Peyer's patch (tissue), 4 donors: Measurements from ENCODE around the gene TRIM2.

Source experiments
- POLR2A ChIP-seq, 2 donors: fragments of 450-650 bp; IDR thresholded peaks; one replicate each; pipeline ENCODE4 v1.5.1; 2017; ENCODE audit warnings: antibody characterized with exemption in 2 of 2, mild to moderate bottlenecking in 2 of 2, moderate library complexity in 2 of 2
- TF ChIP-seq, protein P1 (sequence below), 6 experiments: fragments of 450-650 bp in 4 of 6; fragments of 200-600 bp in 2 of 6; sonication (generic) in 1 of 6; IDR thresholded peaks; one replicate each; pipeline ENCODE4 v1.5.1; 2017 to 2019; ENCODE audit warnings: antibody characterized with exemption in 6 of 6, mild to moderate bottlenecking in 3 of 6, moderate library complexity in 1 of 6

DNA sequence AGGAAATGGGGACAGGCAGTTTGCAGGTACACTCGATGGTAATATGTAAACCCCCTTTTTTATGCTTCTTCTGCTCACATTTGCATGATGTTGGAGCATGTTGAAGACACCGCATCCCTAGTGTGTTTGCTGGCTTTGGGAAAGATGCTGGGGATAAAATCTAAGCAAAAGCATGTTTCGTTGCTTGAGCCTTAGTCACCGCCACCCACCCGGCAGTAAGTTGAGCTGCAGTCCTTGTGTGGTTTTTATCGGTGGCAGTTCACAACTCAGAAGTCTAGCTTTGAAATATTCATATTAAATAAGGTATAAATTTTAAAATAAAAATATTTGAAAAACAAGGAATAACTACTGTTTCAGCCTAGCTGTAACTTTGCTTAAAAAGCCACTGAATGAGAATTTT, 118.5 kb downstream of the TRIM2 start:
- TF ChIP-seq, protein P1, sequence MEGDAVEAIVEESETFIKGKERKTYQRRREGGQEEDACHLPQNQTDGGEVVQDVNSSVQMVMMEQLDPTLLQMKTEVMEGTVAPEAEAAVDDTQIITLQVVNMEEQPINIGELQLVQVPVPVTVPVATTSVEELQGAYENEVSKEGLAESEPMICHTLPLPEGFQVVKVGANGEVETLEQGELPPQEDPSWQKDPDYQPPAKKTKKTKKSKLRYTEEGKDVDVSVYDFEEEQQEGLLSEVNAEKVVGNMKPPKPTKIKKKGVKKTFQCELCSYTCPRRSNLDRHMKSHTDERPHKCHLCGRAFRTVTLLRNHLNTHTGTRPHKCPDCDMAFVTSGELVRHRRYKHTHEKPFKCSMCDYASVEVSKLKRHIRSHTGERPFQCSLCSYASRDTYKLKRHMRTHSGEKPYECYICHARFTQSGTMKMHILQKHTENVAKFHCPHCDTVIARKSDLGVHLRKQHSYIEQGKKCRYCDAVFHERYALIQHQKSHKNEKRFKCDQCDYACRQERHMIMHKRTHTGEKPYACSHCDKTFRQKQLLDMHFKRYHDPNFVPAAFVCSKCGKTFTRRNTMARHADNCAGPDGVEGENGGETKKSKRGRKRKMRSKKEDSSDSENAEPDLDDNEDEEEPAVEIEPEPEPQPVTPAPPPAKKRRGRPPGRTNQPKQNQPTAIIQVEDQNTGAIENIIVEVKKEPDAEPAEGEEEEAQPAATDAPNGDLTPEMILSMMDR (IDR thresholded peaks at IDR 0.05) = no peak
- TF ChIP-seq POLR2A (IDR thresholded peaks at IDR 0.05) = no peak
